ENCODE data around the gene UCHL3. TPM values are rescaled to one million over a fixed set of nuclear protein-coding genes. Genes with fewer than 3 reads are reported as not detected.

Gene UCHL3
- total RNA-seq, 2 experiments from 2014 or later: 16.0 to 17.7 TPM

DNA sequence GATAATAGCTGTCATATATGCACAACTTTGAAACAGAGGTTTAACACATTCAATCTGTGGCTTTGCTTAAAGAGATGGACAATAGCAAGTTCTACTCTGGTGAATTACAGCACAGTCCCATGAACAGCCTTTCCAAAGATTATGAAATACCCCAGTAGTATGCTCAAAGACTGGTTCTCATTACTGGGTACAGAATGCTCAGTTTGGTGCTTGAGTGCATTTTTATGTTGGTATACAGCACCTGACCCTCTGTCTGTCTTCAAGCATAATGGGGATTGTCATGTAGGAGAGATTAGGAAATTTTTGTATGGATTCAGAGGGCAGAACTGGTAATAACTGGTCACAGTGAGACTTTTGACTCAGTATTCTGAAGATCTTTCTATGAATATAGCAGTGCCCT lies 94.1 kb downstream of the UCHL3 start:
- no peaks in the 10 kb centered on the region for H3K27me3 ChIP-seq (ENCODE audit: control insufficient read depth in 1 of 2, insufficient read depth in 2 of 2, low read length in 2 of 2)
- DNase-seq: no peak
- no peak overlapping the region for H3K4me3 ChIP-seq (ENCODE audit: low read length)
- H3K36me3 ChIP-seq (ENCODE audit: insufficient read depth, low read length): no peaks in the 10 kb centered on the region
- H3K9me3 ChIP-seq (ENCODE audit: control insufficient read depth in 1 of 2, insufficient read depth in 1 of 2, low read length in 2 of 2): no peaks in the 10 kb centered on the region
- ChIA-PET CTCF (no interaction called here), POLR2A (no interaction called here)
- no peak overlapping the region for H3K4me3 Mint-ChIP-seq
- no peaks in the 10 kb centered on the region for H3K27me3 Mint-ChIP-seq
- no peaks in the 10 kb centered on the region for H3K4me1 Mint-ChIP-seq (ENCODE audit: low read depth)
- no peaks in the 10 kb centered on the region for H3K4me1 ChIP-seq (ENCODE audit: insufficient read depth, low read length)
- no peak for ATAC-seq (ENCODE audit: poor library complexity)
- H3K9me3 Mint-ChIP-seq: no peaks in the 10 kb centered on the region
- H3K36me3 Mint-ChIP-seq (ENCODE audit: low read depth): no peaks in the 10 kb centered on the region
- TF ChIP-seq, protein P1, sequence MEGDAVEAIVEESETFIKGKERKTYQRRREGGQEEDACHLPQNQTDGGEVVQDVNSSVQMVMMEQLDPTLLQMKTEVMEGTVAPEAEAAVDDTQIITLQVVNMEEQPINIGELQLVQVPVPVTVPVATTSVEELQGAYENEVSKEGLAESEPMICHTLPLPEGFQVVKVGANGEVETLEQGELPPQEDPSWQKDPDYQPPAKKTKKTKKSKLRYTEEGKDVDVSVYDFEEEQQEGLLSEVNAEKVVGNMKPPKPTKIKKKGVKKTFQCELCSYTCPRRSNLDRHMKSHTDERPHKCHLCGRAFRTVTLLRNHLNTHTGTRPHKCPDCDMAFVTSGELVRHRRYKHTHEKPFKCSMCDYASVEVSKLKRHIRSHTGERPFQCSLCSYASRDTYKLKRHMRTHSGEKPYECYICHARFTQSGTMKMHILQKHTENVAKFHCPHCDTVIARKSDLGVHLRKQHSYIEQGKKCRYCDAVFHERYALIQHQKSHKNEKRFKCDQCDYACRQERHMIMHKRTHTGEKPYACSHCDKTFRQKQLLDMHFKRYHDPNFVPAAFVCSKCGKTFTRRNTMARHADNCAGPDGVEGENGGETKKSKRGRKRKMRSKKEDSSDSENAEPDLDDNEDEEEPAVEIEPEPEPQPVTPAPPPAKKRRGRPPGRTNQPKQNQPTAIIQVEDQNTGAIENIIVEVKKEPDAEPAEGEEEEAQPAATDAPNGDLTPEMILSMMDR (IDR thresholded peaks at IDR 0.05): no peak
- intact Hi-C loops (cut with DNase I, micrococcal nuclease): no loop called here
- no peak overlapping the region for H3K27ac ChIP-seq (ENCODE audit: low read depth in 1 of 2, low read length in 2 of 2)
- no peak overlapping the region for H3K27ac Mint-ChIP-seq

DNA sequence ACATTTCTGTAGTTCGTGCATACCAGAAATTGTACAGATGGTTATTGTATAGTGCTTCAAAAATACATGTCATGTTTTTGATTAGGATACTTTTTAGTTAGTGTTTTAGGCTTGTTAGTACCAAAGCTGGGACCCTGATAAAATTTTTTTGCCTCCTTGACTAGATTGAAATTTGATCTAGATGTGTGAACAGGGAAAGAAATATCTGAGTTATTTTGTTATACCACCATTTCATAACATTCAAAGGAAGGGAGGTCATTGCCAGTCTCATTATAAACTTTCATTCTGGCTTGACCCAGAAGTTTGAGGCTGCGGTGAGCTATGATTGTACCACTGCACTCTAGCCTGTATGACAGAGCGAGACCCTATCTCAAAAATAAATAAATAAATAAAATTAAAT lies 95.5 kb downstream of the UCHL3 start:
- Histone ChIP-seq H3K9me3 (ENCODE audit: control insufficient read depth in 1 of 2, insufficient read depth in 1 of 2, low read length in 2 of 2) (no peaks in the 10 kb centered on the region), H3K36me3 (ENCODE audit: insufficient read depth, low read length) (no peaks in the 10 kb centered on the region), H3K4me3 (ENCODE audit: low read length) (no peak overlapping the region), H3K27me3 (ENCODE audit: control insufficient read depth in 1 of 2, insufficient read depth in 2 of 2, low read length in 2 of 2) (no peaks in the 10 kb centered on the region), H3K4me1 (ENCODE audit: insufficient read depth, low read length) (no peaks in the 10 kb centered on the region), H3K27ac (ENCODE audit: low read depth in 1 of 2, low read length in 2 of 2) (no peak overlapping the region)
- no peaks in the 10 kb centered on the region for H3K4me1 Mint-ChIP-seq (ENCODE audit: low read depth)
- DNase-seq (no peak), ATAC-seq (ENCODE audit: poor library complexity) (no peak)
- H3K27me3 Mint-ChIP-seq: no peaks in the 10 kb centered on the region
- CTCF ChIA-PET: no interaction called here
- H3K9me3 Mint-ChIP-seq: no peaks in the 10 kb centered on the region
- H3K36me3 Mint-ChIP-seq (ENCODE audit: low read depth): no peaks in the 10 kb centered on the region
- intact Hi-C loops (cut with DNase I, micrococcal nuclease): no loop called here
- POLR2A ChIA-PET: no interaction called here
- H3K4me3 Mint-ChIP-seq: no peak overlapping the region
- no peak overlapping the region for H3K27ac Mint-ChIP-seq
- TF ChIP-seq, protein P1 (IDR thresholded peaks at IDR 0.05): no peak

DNA sequence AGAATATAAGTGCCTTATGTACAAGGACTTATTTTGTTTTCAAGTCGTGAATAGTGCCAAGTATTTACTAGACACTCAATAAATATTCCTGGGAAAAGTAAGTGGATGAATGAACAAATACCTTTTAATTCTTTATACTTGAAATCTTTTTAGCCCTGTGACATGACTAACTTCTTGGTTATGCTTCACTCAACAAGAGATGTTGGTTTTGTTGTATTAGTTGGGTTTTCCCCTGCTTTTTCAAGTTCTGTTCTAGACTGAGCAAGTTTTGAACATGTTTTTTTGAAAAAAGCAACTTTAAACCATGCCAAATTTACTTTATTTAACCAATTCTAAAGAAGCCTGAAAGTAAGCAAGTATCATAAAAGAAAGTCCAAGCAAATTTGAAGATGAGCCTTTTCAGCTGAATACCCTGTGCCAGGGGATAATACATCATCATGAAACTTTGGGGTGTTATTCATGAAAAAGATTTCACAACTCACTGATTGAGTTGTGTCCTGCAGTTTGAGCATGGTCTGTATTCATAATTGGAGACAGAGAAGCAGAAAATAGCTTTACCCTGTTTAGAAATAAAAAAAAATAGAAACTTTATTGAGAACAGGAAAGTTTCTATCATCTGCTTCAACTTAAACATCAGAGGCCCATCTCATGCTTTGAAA lies 97.7 kb downstream of the UCHL3 start:
- CTCF ChIA-PET: interaction anchor here (0.6 kb wide), 1 partner anchor 1111 kb away, joined by 3 read pairs; no protein-coding TSS in a partner anchor
- Histone ChIP-seq H3K4me1 (ENCODE audit: insufficient read depth, low read length) (no peaks in the 10 kb centered on the region), H3K27ac (ENCODE audit: low read depth in 1 of 2, low read length in 2 of 2) (no peak overlapping the region), H3K9me3 (ENCODE audit: control insufficient read depth in 1 of 2, insufficient read depth in 1 of 2, low read length in 2 of 2) (no peaks in the 10 kb centered on the region), H3K4me3 (ENCODE audit: low read length) (no peak overlapping the region), H3K27me3 (ENCODE audit: control insufficient read depth in 1 of 2, insufficient read depth in 2 of 2, low read length in 2 of 2) (no peaks in the 10 kb centered on the region), H3K36me3 (ENCODE audit: insufficient read depth, low read length) (no peaks in the 10 kb centered on the region)
- Mint-ChIP-seq H3K9me3 (no peaks in the 10 kb centered on the region), H3K4me1 (ENCODE audit: low read depth) (no peaks in the 10 kb centered on the region), H3K4me3 (no peak overlapping the region), H3K27me3 (no peaks in the 10 kb centered on the region), H3K36me3 (ENCODE audit: low read depth) (no peaks in the 10 kb centered on the region), H3K27ac (no peak overlapping the region)
- no peak for ATAC-seq (ENCODE audit: poor library complexity)
- intact Hi-C loops (cut with DNase I, micrococcal nuclease): no loop called here
- POLR2A ChIA-PET: no interaction called here
- TF ChIP-seq, protein P1 (IDR thresholded peaks at IDR 0.05): no peak
- no peak for DNase-seq
